Cardiac muscle cell (in vitro differentiated cells and primary cell): ENCODE measurements around the gene ZNF608. TPM values are rescaled to one million over a fixed set of nuclear protein-coding genes. Genes with fewer than 3 reads are reported as not detected.

Experiments used
- DNase-seq, 2 donors: peaks; one replicate each; pipeline versions ENCODE4 v3.0.0 to v3.0.0-alpha.2; 2010 to 2017; ENCODE audit warnings: low read depth in 1 of 2, low spot score in 1 of 2
- H3K27ac ChIP-seq: fragments of 200-600 bp; sonication (generic); 2 replicates; pipeline ENCODE4 v1.5.1; 2016
- H3K27me3 ChIP-seq: fragments of 200-600 bp; sonication (generic); 2 replicates; pipeline ENCODE4 v1.6.0; 2016; ENCODE audit warnings: control low read depth
- H3K36me3 ChIP-seq: fragments of 200-600 bp; sonication (generic); 2 replicates; pipeline ENCODE4 v1.5.1; 2016; ENCODE audit warnings: control low read depth
- H3K4me1 ChIP-seq: fragments of 200-600 bp; sonication (generic); 2 replicates; pipeline ENCODE4 v1.8.1; 2017; ENCODE audit warnings: low read depth, mild to moderate bottlenecking, mixed run types
- H3K4me3 ChIP-seq: fragments of 200-600 bp; sonication (generic); 2 replicates; pipeline ENCODE4 v1.5.1; 2016; ENCODE audit warnings: mild to moderate bottlenecking
- H3K9me3 ChIP-seq: fragments of 200-600 bp; sonication (generic); 2 replicates; pipeline ENCODE4 v1.5.1; 2017; ENCODE audit warnings: low read depth, mild to moderate bottlenecking, control low read depth
- polyA plus RNA-seq: library from polyadenylated mRNA; unstranded; fragments of >200 nt; fragmentation: Nextera tagmentation; extraction: Ambion mirVana; gene quantifications from 2 replicates; pipeline ENCODE4 v1.2.1, GENCODE V29; 2016
- total RNA-seq: library from RNA; depleted of rRNA; stranded (reverse); fragments of >200 nt; gene quantifications from 2 replicates; pipeline ENCODE4 v1.2.3, GENCODE V29; 2016
- TF ChIP-seq, protein P1 (sequence below): IDR thresholded peaks from 2 replicates; pipeline ENCODE4 v1.5.1; 2012; ENCODE audit warnings: low read depth, mild to moderate bottlenecking, low read length

The ZNF608 gene
- total and polyA plus RNA-seq, 2 experiments from 2014 or later, result 39.9 to 115 TPM

- Histone ChIP-seq H3K4me3 (peak overlapping the region; percentile 97), H3K36me3 (no peaks in the 10 kb centered on the region), H3K27me3 (no peaks in the 10 kb centered on the region), H3K9me3 (no peaks in the 10 kb centered on the region), H3K27ac (peak overlapping the region; percentile 98), H3K4me1 (peaks cover 30% of the 10 kb centered on the region)
- TF ChIP-seq, protein P1, sequence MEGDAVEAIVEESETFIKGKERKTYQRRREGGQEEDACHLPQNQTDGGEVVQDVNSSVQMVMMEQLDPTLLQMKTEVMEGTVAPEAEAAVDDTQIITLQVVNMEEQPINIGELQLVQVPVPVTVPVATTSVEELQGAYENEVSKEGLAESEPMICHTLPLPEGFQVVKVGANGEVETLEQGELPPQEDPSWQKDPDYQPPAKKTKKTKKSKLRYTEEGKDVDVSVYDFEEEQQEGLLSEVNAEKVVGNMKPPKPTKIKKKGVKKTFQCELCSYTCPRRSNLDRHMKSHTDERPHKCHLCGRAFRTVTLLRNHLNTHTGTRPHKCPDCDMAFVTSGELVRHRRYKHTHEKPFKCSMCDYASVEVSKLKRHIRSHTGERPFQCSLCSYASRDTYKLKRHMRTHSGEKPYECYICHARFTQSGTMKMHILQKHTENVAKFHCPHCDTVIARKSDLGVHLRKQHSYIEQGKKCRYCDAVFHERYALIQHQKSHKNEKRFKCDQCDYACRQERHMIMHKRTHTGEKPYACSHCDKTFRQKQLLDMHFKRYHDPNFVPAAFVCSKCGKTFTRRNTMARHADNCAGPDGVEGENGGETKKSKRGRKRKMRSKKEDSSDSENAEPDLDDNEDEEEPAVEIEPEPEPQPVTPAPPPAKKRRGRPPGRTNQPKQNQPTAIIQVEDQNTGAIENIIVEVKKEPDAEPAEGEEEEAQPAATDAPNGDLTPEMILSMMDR, result no peak
- DNase-seq, result no peak
Measured at GRCh38 chr5:124745007-124745927, 1.2 kb downstream of the ZNF608 start.

- Histone ChIP-seq H3K27ac (peak overlapping the region; percentile 98), H3K9me3 (no peaks in the 10 kb centered on the region), H3K4me1 (peaks cover 30% of the 10 kb centered on the region), H3K36me3 (no peaks in the 10 kb centered on the region), H3K27me3 (no peaks in the 10 kb centered on the region), H3K4me3 (peak overlapping the region; percentile 97)
- DNase-seq, result peak in 1 of 2 donors; percentile 51
- TF ChIP-seq, protein P1, result peak; percentile 10
Measured at GRCh38 chr5:124744170-124744971, 2.1 kb downstream of the ZNF608 start.

DNA sequence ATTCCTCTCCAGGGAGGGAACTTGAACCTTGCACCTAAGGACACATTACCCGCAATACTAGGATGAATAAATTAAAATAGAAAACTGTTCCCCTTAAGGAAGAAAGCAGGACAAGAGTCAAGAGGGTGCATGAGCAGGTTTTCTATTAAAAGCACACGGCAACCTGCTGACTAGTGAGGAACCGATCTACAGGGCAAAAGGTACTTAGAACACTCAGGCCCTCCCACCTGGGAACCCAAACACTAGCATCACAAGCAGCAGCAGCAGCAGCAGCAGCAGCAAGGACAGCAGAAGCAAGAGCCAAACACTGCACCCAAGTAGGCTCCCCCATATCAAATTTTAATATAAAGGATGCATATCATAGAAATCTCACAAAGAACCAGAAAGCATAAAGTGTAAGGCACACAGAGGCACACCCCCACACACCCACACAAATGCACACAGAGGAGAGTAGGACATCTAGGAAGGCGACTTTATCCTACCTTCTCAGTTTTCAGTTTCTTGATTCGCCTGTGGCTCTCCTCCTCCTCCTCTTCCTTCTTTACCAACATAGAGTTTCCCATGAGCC is 2.8 kb downstream of the ZNF608 start:
- no peaks in the 10 kb centered on the region for H3K27me3 ChIP-seq
- H3K36me3 ChIP-seq, result no peaks in the 10 kb centered on the region
- no peaks in the 10 kb centered on the region for H3K9me3 ChIP-seq
- TF ChIP-seq, protein P1, result no peak
- peaks cover 35% of the 10 kb centered on the region for H3K4me1 ChIP-seq
- peak overlapping the region; percentile 97 for H3K4me3 ChIP-seq
- peak in 1 of 2 donors; percentile 61 for DNase-seq
- peak overlapping the region; percentile 98 for H3K27ac ChIP-seq

DNA sequence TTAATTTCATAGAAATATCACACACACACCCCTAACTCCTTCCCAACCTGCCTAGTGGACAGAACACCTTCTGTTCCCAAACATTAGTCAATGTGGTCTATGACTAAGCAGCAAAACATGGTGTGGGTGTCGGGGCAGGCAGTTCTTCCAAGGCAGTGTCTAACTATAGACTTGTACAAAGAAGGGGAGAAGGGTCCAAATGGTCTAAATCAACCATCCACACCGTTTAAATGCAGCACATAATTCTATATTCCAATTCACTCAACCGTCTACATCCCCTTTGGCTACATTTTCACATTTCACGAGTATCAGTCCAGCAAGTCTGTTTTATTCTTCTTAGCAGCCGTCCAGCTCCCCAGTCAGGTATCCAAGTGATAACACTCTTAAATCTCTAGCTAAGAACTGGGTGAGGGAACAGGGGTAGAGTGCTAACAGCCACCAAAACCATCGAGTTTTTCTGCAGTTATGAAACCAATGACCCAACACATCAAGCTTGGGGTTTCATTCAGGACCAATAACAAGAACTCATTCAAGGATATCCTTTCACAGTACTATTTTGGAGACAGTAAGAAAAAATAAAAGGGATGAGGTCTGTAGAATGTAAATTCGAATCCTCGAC is 3.3 kb downstream of the ZNF608 start:
- peak overlapping the region; percentile 97 for H3K4me3 ChIP-seq
- no peaks in the 10 kb centered on the region for H3K9me3 ChIP-seq
- TF ChIP-seq, protein P1, result no peak
- no peaks in the 10 kb centered on the region for H3K36me3 ChIP-seq
- peak in 1 of 2 donors; percentile 85 for DNase-seq
- no peaks in the 10 kb centered on the region for H3K27me3 ChIP-seq
- peaks cover 41% of the 10 kb centered on the region for H3K4me1 ChIP-seq
- peak overlapping the region; percentile 98 for H3K27ac ChIP-seq

DNA sequence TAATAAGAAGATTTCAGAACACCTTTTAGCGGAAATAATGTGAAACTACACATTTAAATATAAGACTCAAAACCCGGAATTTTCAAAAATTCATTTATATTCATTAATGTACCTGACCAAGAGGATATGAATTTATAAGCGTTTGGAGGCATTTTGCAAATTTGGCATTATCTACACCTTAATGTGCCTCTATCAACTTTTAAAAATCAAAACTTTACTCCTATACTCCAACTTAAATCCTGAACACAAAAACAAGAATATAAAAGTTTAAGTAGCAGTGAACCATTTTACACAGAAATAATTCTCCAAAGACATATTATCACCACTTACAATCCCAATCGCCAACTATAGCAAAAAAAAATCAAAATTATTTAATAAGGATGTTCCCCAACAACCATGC is 3.9 kb downstream of the ZNF608 start:
- no peaks in the 10 kb centered on the region for H3K36me3 ChIP-seq
- TF ChIP-seq, protein P1, result no peak
- DNase-seq, result no peak
- no peaks in the 10 kb centered on the region for H3K9me3 ChIP-seq
- H3K27ac ChIP-seq, result peak overlapping the region; percentile 98
- H3K4me1 ChIP-seq, result peaks cover 47% of the 10 kb centered on the region
- peak overlapping the region; percentile 97 for H3K4me3 ChIP-seq
- H3K27me3 ChIP-seq, result no peaks in the 10 kb centered on the region
